PC-3 (cell line): Measurements from ENCODE around the gene MPPED2. TPM values are rescaled to one million over a fixed set of nuclear protein-coding genes. Genes with fewer than 3 reads are reported as not detected.

Experiments used
- ATAC-seq: fragments of 200-7000 bp; cut with Tn5 transposase; 2 replicates; pipeline ENCODE4 v1.9.1; 2020; ENCODE audit warnings: mild to moderate bottlenecking, moderate library complexity
- BruUV-seq: library from RNA; stranded (reverse); fragments of 400-500 nt; replicated peaks from 2 replicates; lab custom pipeline; 2021; lab: Mats Ljungman, UMichigan
- CTCF ChIA-PET: fragments of 300-600 bp; sonication (Branson Sonifier 250); formaldehyde crosslinking; loops from one replicate; lab custom pipeline; 2022; ENCODE audit warnings: antibody characterized with exemption; lab: Charles Lee
- POLR2A ChIA-PET: fragments of 300-600 bp; sonication (Branson Sonifier 250); formaldehyde crosslinking; loops from one replicate; lab custom pipeline; 2022; ENCODE audit warnings: antibody characterized with exemption; ENCODE audit not compliant: unreplicated experiment; lab: Charles Lee
- DNase-seq: peaks from one replicate; pipeline ENCODE4 v3.0.0-alpha.2; 2015
- H2AFZ ChIP-seq: fragments of 300-600 bp; sonication (generic); 2 replicates; pipeline ENCODE4 v1.6.0; 2016; ENCODE audit warnings: antibody characterized with exemption, low read length
- H3F3A ChIP-seq: fragments of 300-600 bp; sonication (generic); one replicate; pipeline ENCODE4 v1.6.0; 2017; ENCODE audit warnings: antibody characterized with exemption, low read length, control low read depth, mild to moderate bottlenecking; ENCODE audit not compliant: unreplicated experiment
- H3K27ac ChIP-seq: fragments of 300-600 bp; sonication (generic); 2 replicates; pipeline ENCODE4 v1.5.1; 2016; ENCODE audit warnings: mild to moderate bottlenecking, low read length
- H3K27me3 ChIP-seq: fragments of 300-600 bp; sonication (generic); 2 replicates; pipeline ENCODE4 v1.6.1; 2016; ENCODE audit warnings: low read length, mixed read lengths
- H3K36me3 ChIP-seq: fragments of 300-600 bp; sonication (generic); 2 replicates; pipeline ENCODE4 v1.6.1; 2016; ENCODE audit warnings: low read depth, mixed run types, low read length, mixed read lengths
- H3K4me1 ChIP-seq: fragments of 300-600 bp; sonication (generic); 2 replicates; pipeline ENCODE4 v1.5.1; 2016; ENCODE audit warnings: low read length; ENCODE audit not compliant: insufficient read depth
- H3K4me2 ChIP-seq: fragments of 300-600 bp; sonication (generic); 2 replicates; pipeline ENCODE4 v1.6.0; 2016; ENCODE audit warnings: low read length
- H3K4me3 ChIP-seq: fragments of 300-600 bp; sonication (generic); 2 replicates; pipeline ENCODE4 v1.5.1; 2016; ENCODE audit warnings: mild to moderate bottlenecking, low read length, mixed read lengths
- H3K79me2 ChIP-seq: fragments of 300-600 bp; sonication (generic); 2 replicates; pipeline ENCODE4 v1.6.1; 2017; ENCODE audit warnings: low read length, mixed read lengths
- H3K9ac ChIP-seq: fragments of 300-600 bp; sonication (generic); 2 replicates; pipeline ENCODE4 v1.6.0; 2016; ENCODE audit warnings: mild to moderate bottlenecking, low read length
- H3K9me2 ChIP-seq: fragments of 300-600 bp; sonication (generic); replicated peaks from 2 replicates; pipeline ENCODE4 v1.6.1; 2016; ENCODE audit warnings: mixed run types, low read length, mixed read lengths
- H3K9me3 ChIP-seq: fragments of 300-600 bp; sonication (generic); 2 replicates; pipeline ENCODE4 v1.6.1; 2016; ENCODE audit warnings: low read length, mixed read lengths
- H4K20me1 ChIP-seq: fragments of 300-600 bp; sonication (generic); 2 replicates; pipeline ENCODE4 v1.6.1; 2016; ENCODE audit warnings: low read length, mixed read lengths
- CTCF ChIP-seq: fragments of 300-600 bp; sonication (generic); conservative IDR thresholded peaks from 2 replicates; pipeline ENCODE4 v1.5.1; 2017; ENCODE audit warnings: antibody characterized with exemption, low read depth, mild to moderate bottlenecking, low read length
- EZH2 ChIP-seq: fragments of 300-600 bp; sonication (generic); IDR thresholded peaks from one replicate; pipeline ENCODE4 v1.6.1; 2017; ENCODE audit warnings: antibody characterized with exemption, mild to moderate bottlenecking, low read length; ENCODE audit not compliant: unreplicated experiment
- EZH2phosphoT487 ChIP-seq: fragments of 300-600 bp; sonication (generic); IDR thresholded peaks from 2 replicates; pipeline ENCODE4 v1.6.1; 2018; ENCODE audit warnings: mild to moderate bottlenecking, antibody characterized with exemption, low read length, borderline replicate concordance
- intact Hi-C: fragments of 100-400 bp; cut with micrococcal nuclease; formaldehyde crosslinking; loops from 2 replicates; pipeline ENCODE4 v1.9.0; 2023
- total RNA-seq: library from RNA; depleted of rRNA; stranded (reverse); fragments of >200 nt; gene quantifications from 2 replicates; pipeline ENCODE4 v1.2.3, GENCODE V29; 2014

MPPED2 gene
- total RNA-seq, 1 experiment from 2014 or later, result not detected

DNA sequence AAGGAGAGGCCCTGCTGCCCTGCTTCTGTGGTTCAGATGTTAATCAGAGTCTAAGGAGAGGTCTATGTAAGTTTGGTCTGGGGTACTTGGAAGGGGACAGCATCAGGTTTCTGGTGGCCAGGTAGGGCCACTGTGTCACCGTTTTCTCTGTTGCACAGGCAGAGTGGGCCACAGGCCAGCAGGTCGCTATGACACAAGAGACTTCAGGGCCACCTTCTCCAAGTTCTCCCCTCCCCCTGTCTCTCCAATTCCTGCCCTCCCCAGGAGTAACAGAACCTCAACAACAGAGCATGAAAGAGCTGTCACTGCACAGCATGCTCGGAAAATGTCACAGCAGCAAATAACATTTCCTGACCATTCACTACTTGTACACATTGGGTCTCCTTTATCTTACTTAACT lies 58.6 kb downstream of the MPPED2 start:
- no TSS peak for BruUV-seq
- intact Hi-C loops, result no loop called here
- ATAC-seq (no peak), DNase-seq (no peak)
- no peaks in the 10 kb centered on the region for H3K9me2 ChIP-seq
- no peaks in the 10 kb centered on the region for H3K4me1 ChIP-seq
- H3K9ac ChIP-seq, result no peak overlapping the region
- no peaks in the 10 kb centered on the region for H3K79me2 ChIP-seq
- no peak overlapping the region for H3K27ac ChIP-seq
- TF ChIP-seq EZH2phosphoT487, result no peak
- TF ChIP-seq CTCF, result no peak
- no peak for TF ChIP-seq EZH2
- no peaks in the 10 kb centered on the region for H4K20me1 ChIP-seq
- POLR2A ChIA-PET, result no interaction called here
- no peak overlapping the region for H3K4me2 ChIP-seq
- no peaks in the 10 kb centered on the region for H3F3A ChIP-seq
- no peak overlapping the region for H2AFZ ChIP-seq
- H3K9me3 ChIP-seq, result no peaks in the 10 kb centered on the region
- no peaks in the 10 kb centered on the region for H3K36me3 ChIP-seq
- CTCF ChIA-PET, result no interaction called here
- no peaks in the 10 kb centered on the region for H3K27me3 ChIP-seq
- H3K4me3 ChIP-seq, result no peak overlapping the region

DNA sequence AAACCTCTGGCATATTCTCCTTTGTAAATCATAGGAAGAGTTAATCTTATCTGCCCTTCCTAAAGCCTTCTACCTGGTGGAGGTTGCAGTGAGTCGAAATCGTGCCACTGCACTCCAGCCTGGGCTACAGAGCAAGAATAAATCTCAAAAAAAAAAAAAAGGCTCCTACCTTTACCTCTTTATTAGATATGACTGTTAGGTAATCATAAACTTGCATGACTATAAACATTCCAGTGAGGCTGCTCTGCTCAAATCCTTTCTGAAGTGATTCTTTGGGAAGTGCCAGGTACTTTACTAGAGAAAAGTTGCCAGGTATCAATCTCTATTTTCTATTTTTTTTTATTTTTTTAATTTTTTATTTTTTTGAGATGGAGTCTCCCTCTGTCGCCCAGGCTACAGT lies 59.6 kb downstream of the MPPED2 start:
- TF ChIP-seq CTCF (no peak), EZH2 (no peak), EZH2phosphoT487 (no peak)
- ChIA-PET POLR2A (no interaction called here), CTCF (no interaction called here)
- no TSS peak for BruUV-seq
- no peak overlapping the region for H3K4me2 ChIP-seq
- H4K20me1 ChIP-seq, result no peaks in the 10 kb centered on the region
- intact Hi-C loops, result no loop called here
- no peak overlapping the region for H3K27ac ChIP-seq
- DNase-seq (no peak), ATAC-seq (no peak)
- no peaks in the 10 kb centered on the region for H3K27me3 ChIP-seq
- no peaks in the 10 kb centered on the region for H3K9me2 ChIP-seq
- no peaks in the 10 kb centered on the region for H3K9me3 ChIP-seq
- H3K79me2 ChIP-seq, result no peaks in the 10 kb centered on the region
- H3F3A ChIP-seq, result no peaks in the 10 kb centered on the region
- no peaks in the 10 kb centered on the region for H3K36me3 ChIP-seq
- H3K4me1 ChIP-seq, result no peaks in the 10 kb centered on the region
- H2AFZ ChIP-seq, result no peak overlapping the region
- H3K4me3 ChIP-seq, result no peak overlapping the region
- no peak overlapping the region for H3K9ac ChIP-seq

GRCh38 chr11:30522536-30523243 lies 63.5 kb downstream of the MPPED2 start:
- Histone ChIP-seq H3K79me2 (no peaks in the 10 kb centered on the region), H3F3A (no peaks in the 10 kb centered on the region), H3K27ac (no peak overlapping the region), H3K9me3 (no peaks in the 10 kb centered on the region), H3K27me3 (no peaks in the 10 kb centered on the region), H3K36me3 (no peaks in the 10 kb centered on the region), H3K4me2 (no peak overlapping the region), H3K4me1 (no peaks in the 10 kb centered on the region), H2AFZ (no peak overlapping the region), H3K4me3 (no peak overlapping the region), H4K20me1 (no peaks in the 10 kb centered on the region), H3K9ac (no peak overlapping the region), H3K9me2 (no peaks in the 10 kb centered on the region)
- intact Hi-C loops, result no loop called here
- no TSS peak for BruUV-seq
- ChIA-PET POLR2A (no interaction called here), CTCF (no interaction called here)
- DNase-seq (no peak), ATAC-seq (no peak)
- TF ChIP-seq CTCF (no peak), EZH2phosphoT487 (no peak), EZH2 (no peak)
